DND-41 (cell line): ENCODE results near the gene MRPL9.

Source experiments
- ATAC-seq: fragments of 200-7000 bp; cut with Tn5 transposase; 3 replicates; pipeline ENCODE4 v1.9.1; 2021; ENCODE audit warnings: low read depth; ENCODE audit not compliant: insufficient read depth
- DNase-seq: peaks from one replicate; pipeline ENCODE4 v3.0.0-alpha.2; 2020
- H2AFZ ChIP-seq: 2 replicates; pipeline ENCODE4 v1.6.0; 2012; ENCODE audit warnings: low read depth, low read length
- H3K27ac ChIP-seq: 2 replicates; pipeline ENCODE4 v1.5.1; 2012; ENCODE audit warnings: low read length, inconsistent platforms
- H3K27me3 ChIP-seq: fragments of 200-600 bp; sonication (generic); 2 replicates; pipeline ENCODE4 v1.6.0; 2012; ENCODE audit warnings: low read length, mild to moderate bottlenecking, inconsistent platforms; ENCODE audit not compliant: insufficient read depth, poor library complexity
- H3K36me3 ChIP-seq: 2 replicates; pipeline ENCODE4 v1.5.1; 2012; ENCODE audit warnings: low read length, inconsistent platforms; ENCODE audit not compliant: insufficient read depth
- H3K4me1 ChIP-seq: 2 replicates; pipeline ENCODE4 v1.5.1; 2012; ENCODE audit warnings: mild to moderate bottlenecking, low read length; ENCODE audit not compliant: insufficient read depth
- H3K4me2 ChIP-seq: 2 replicates; pipeline ENCODE4 v1.6.0; 2012; ENCODE audit warnings: mild to moderate bottlenecking, moderate library complexity, low read length, inconsistent platforms; ENCODE audit not compliant: insufficient read depth
- H3K4me3 ChIP-seq, 2 experiments: fragments of 200-600 bp in 1 of 2; shearing (Covaris generic) in 1 of 2; 2 replicates each; pipeline ENCODE4 v1.5.1; 2012 to 2016; ENCODE audit warnings: inconsistent platforms in 2 of 2, low read length in 2 of 2, mild to moderate bottlenecking in 2 of 2, low read depth in 1 of 2, moderate library complexity in 1 of 2
- H3K79me2 ChIP-seq: 2 replicates; pipeline ENCODE4 v1.6.0; 2012; ENCODE audit warnings: low read length, inconsistent platforms; ENCODE audit not compliant: insufficient read depth
- H3K9ac ChIP-seq: 2 replicates; pipeline ENCODE4 v1.6.0; 2012; ENCODE audit warnings: low read depth, mild to moderate bottlenecking, inconsistent platforms, low read length, moderate library complexity
- H3K9me3 ChIP-seq: 2 replicates; pipeline ENCODE4 v1.5.1; 2012; ENCODE audit warnings: low read length, moderate library complexity, mild to moderate bottlenecking, inconsistent platforms; ENCODE audit not compliant: insufficient read depth, severe bottlenecking
- H4K20me1 ChIP-seq: 2 replicates; pipeline ENCODE4 v1.6.0; 2012; ENCODE audit warnings: low read length; ENCODE audit not compliant: insufficient read depth
- CTCF ChIP-seq: IDR thresholded peaks from 2 replicates; pipeline ENCODE4 v1.5.1; 2012; ENCODE audit warnings: borderline replicate concordance, low read length, moderate library complexity, mild to moderate bottlenecking; ENCODE audit not compliant: poor library complexity, severe bottlenecking; ENCODE audit errors: extremely low read depth
- EZH2 ChIP-seq: IDR thresholded peaks from 3 replicates; pipeline ENCODE4 v1.6.1; 2012; ENCODE audit warnings: borderline replicate concordance, low read depth, mild to moderate bottlenecking, moderate library complexity, low read length, inconsistent platforms; ENCODE audit not compliant: severe bottlenecking

MRPL9 gene

GRCh38 chr1:151802372-151802771 lies 39.1 kb upstream of the MRPL9 start:
- Histone ChIP-seq H2AFZ (no peak overlapping the region), H3K9ac (no peak overlapping the region), H3K9me3 (no peaks in the 10 kb centered on the region), H4K20me1 (no peaks in the 10 kb centered on the region), H3K4me1 (no peaks in the 10 kb centered on the region), H3K4me2 (no peak overlapping the region), H3K4me3 (no peak overlapping the region), H3K36me3 (peaks cover 3% of the 10 kb centered on the region; the same call in 1 of the 2 replicates), H3K27me3 (no peaks in the 10 kb centered on the region), H3K27ac (no peak overlapping the region), H3K79me2 (no peaks in the 10 kb centered on the region)
- TF ChIP-seq EZH2 (no peak), CTCF (no peak)
- no peak for DNase-seq
- ATAC-seq: no peak

- H3K9me3 ChIP-seq: no peaks in the 10 kb centered on the region
- H3K4me2 ChIP-seq: no peak overlapping the region
- H4K20me1 ChIP-seq: no peaks in the 10 kb centered on the region
- H3K36me3 ChIP-seq: peaks cover 3% of the 10 kb centered on the region; the same call in 1 of the 2 replicates
- ATAC-seq (no peak), DNase-seq (no peak)
- no peaks in the 10 kb centered on the region for H3K79me2 ChIP-seq
- H3K9ac ChIP-seq: no peak overlapping the region
- no peaks in the 10 kb centered on the region for H3K4me1 ChIP-seq
- no peak overlapping the region for H3K27ac ChIP-seq
- no peak overlapping the region for H3K4me3 ChIP-seq
- TF ChIP-seq EZH2: no peak
- TF ChIP-seq CTCF: no peak
- no peaks in the 10 kb centered on the region for H3K27me3 ChIP-seq
- no peak overlapping the region for H2AFZ ChIP-seq
Observed at GRCh38 chr1:151801846-151802245, 38.5 kb upstream of the MRPL9 start.

GRCh38 chr1:151801310-151801820 lies 38.1 kb upstream of the MRPL9 start:
- H3K36me3 ChIP-seq: peaks cover 3% of the 10 kb centered on the region; the same call in 1 of the 2 replicates
- no peak overlapping the region for H2AFZ ChIP-seq
- H3K4me2 ChIP-seq: no peak overlapping the region
- TF ChIP-seq CTCF (no peak), EZH2 (no peak)
- ATAC-seq (no peak), DNase-seq (no peak)
- no peak overlapping the region for H3K9ac ChIP-seq
- H4K20me1 ChIP-seq: no peaks in the 10 kb centered on the region
- H3K9me3 ChIP-seq: no peaks in the 10 kb centered on the region
- H3K79me2 ChIP-seq: no peaks in the 10 kb centered on the region
- no peaks in the 10 kb centered on the region for H3K4me1 ChIP-seq
- no peak overlapping the region for H3K27ac ChIP-seq
- H3K27me3 ChIP-seq: no peaks in the 10 kb centered on the region
- no peak overlapping the region for H3K4me3 ChIP-seq
